IMR-90 (cell line): ENCODE measurements around the gene ELP4. TPM values are rescaled to one million over a fixed set of nuclear protein-coding genes. Genes with fewer than 3 reads are reported as not detected.

ENCODE experiments used
- ATAC-seq: fragments of 200-7000 bp; cut with Tn5 transposase; 2 replicates; pipeline ENCODE4 v1.9.1; 2020; ENCODE audit warnings: low read depth, mild to moderate bottlenecking, moderate library complexity
- BruUV-seq: library from RNA; stranded (reverse); fragments of 400-500 nt; replicated peaks from 2 replicates; lab custom pipeline; 2021; lab: Mats Ljungman, UMichigan
- CTCF ChIA-PET: fragments of 300-600 bp; formaldehyde crosslinking; extraction: SDS; loops from one replicate; lab custom pipeline; 2021; ENCODE audit warnings: antibody characterized with exemption; lab: Yijun Ruan, JAX
- POLR2A ChIA-PET: fragments of 300-600 bp; sonication (Branson Sonifier 250); formaldehyde crosslinking; loops from one replicate; lab custom pipeline; 2022; ENCODE audit warnings: antibody characterized with exemption; ENCODE audit not compliant: unreplicated experiment; lab: Charles Lee
- DNase-seq: peaks from one replicate; pipeline ENCODE4 v3.0.0; 2013
- H2AFZ ChIP-seq: replicated peaks from 2 replicates; pipeline ENCODE3; 2013; ENCODE audit warnings: low read length, mild to moderate bottlenecking; ENCODE audit not compliant: poor library complexity
- H2AK5ac ChIP-seq: 2 replicates; pipeline ENCODE4 v1.6.1; 2013; ENCODE audit warnings: low read depth, low read length, inconsistent platforms
- H2AK9ac ChIP-seq: replicated peaks from 2 replicates; pipeline ENCODE3; 2013; ENCODE audit warnings: mild to moderate bottlenecking, low read depth, low read length, moderate library complexity; ENCODE audit not compliant: poor library complexity
- H2BK120ac ChIP-seq: 2 replicates; pipeline ENCODE4 v1.6.1; 2013; ENCODE audit warnings: low read depth, low read length, inconsistent platforms
- H2BK15ac ChIP-seq: 3 replicates; pipeline ENCODE4 v1.6.1; 2013; ENCODE audit warnings: low read depth, low read length, inconsistent platforms
- H2BK20ac ChIP-seq: 2 replicates; pipeline ENCODE4 v1.6.1; 2013; ENCODE audit warnings: low read depth, mild to moderate bottlenecking, inconsistent platforms, low read length, moderate library complexity
- H2BK5ac ChIP-seq: 2 replicates; pipeline ENCODE4 v1.6.1; 2013; ENCODE audit warnings: mild to moderate bottlenecking, low read depth, low read length, inconsistent platforms; ENCODE audit not compliant: poor library complexity, severe bottlenecking
- H3K14ac ChIP-seq: replicated peaks from 2 replicates; pipeline ENCODE4 v1.6.1; 2013; ENCODE audit warnings: low read depth, low read length, inconsistent platforms
- H3K18ac ChIP-seq: 2 replicates; pipeline ENCODE4 v1.6.1; 2013; ENCODE audit warnings: low read depth, low read length, control low read depth
- H3K23ac ChIP-seq: 2 replicates; pipeline ENCODE4 v1.6.1; 2013; ENCODE audit warnings: low read depth, low read length, inconsistent platforms
- H3K27ac ChIP-seq: 2 replicates; pipeline ENCODE4 v1.5.1; 2013; ENCODE audit warnings: mild to moderate bottlenecking, control low read depth, low read length; ENCODE audit not compliant: insufficient read depth
- H3K27me3 ChIP-seq: 2 replicates; pipeline ENCODE4 v1.6.1; 2013; ENCODE audit warnings: low read length; ENCODE audit not compliant: control insufficient read depth, insufficient read depth
- H3K36me3 ChIP-seq: 2 replicates; pipeline ENCODE4 v1.6.1; 2013; ENCODE audit warnings: low read length, mixed read lengths; ENCODE audit not compliant: control insufficient read depth, insufficient read depth
- H3K4ac ChIP-seq: 2 replicates; pipeline ENCODE4 v1.6.1; 2013; ENCODE audit warnings: low read depth, low read length, inconsistent platforms
- H3K4me1 ChIP-seq: 2 replicates; pipeline ENCODE4 v1.6.1; 2013; ENCODE audit warnings: low read length, mixed read lengths; ENCODE audit not compliant: control insufficient read depth, insufficient read depth
- H3K4me2 ChIP-seq: 2 replicates; pipeline ENCODE4 v1.6.1; 2013; ENCODE audit warnings: low read depth, mild to moderate bottlenecking, control low read depth, low read length, moderate library complexity
- H3K4me3 ChIP-seq: 2 replicates; pipeline ENCODE4 v1.5.1; 2013; ENCODE audit warnings: low read depth, mild to moderate bottlenecking, control low read depth, low read length, moderate library complexity; ENCODE audit not compliant: insufficient read depth
- H3K56ac ChIP-seq: 2 replicates; pipeline ENCODE4 v1.6.1; 2013; ENCODE audit warnings: low read length, inconsistent platforms; ENCODE audit not compliant: insufficient read depth; ENCODE audit errors: extremely low read depth
- H3K79me1 ChIP-seq, 2 experiments: 2 replicates each; pipeline ENCODE4 v1.6.1; 2013; ENCODE audit warnings: low read length in 2 of 2, inconsistent platforms in 1 of 2, low read depth in 1 of 2
- H3K9ac ChIP-seq: 2 replicates; pipeline ENCODE4 v1.6.1; 2013; ENCODE audit warnings: low read depth, low read length, control low read depth
- H3K9me1 ChIP-seq: 2 replicates; pipeline ENCODE4 v1.6.1; 2013; ENCODE audit warnings: low read length, inconsistent platforms; ENCODE audit not compliant: insufficient read depth
- H3K9me3 ChIP-seq: 2 replicates; pipeline ENCODE4 v1.6.1; 2013; ENCODE audit warnings: low read length; ENCODE audit not compliant: control insufficient read depth, insufficient read depth
- H4K20me1 ChIP-seq: 2 replicates; pipeline ENCODE4 v1.6.1; 2013; ENCODE audit warnings: low read length, inconsistent platforms; ENCODE audit not compliant: insufficient read depth
- H4K5ac ChIP-seq: 2 replicates; pipeline ENCODE4 v1.6.1; 2013; ENCODE audit warnings: mild to moderate bottlenecking, low read depth, low read length, control low read depth
- H4K8ac ChIP-seq, 2 experiments: 2 replicates each; pipeline ENCODE4 v1.6.1; 2013; ENCODE audit warnings: low read depth in 2 of 2, low read length in 2 of 2, control low read depth in 1 of 2, inconsistent platforms in 1 of 2
- H4K91ac ChIP-seq: 2 replicates; pipeline ENCODE4 v1.6.1; 2013; ENCODE audit warnings: low read depth, low read length, inconsistent platforms; ENCODE audit not compliant: insufficient read depth
- BHLHE40 ChIP-seq: fragments of 150-350 bp; IDR thresholded peaks from 2 replicates; pipeline ENCODE4 v1.6.1; 2016; ENCODE audit warnings: mild to moderate bottlenecking, low read depth, low read length
- CEBPB ChIP-seq: IDR thresholded peaks from 2 replicates; pipeline ENCODE4 v1.6.1; 2012; ENCODE audit warnings: low read depth, low read length, improper control_type of control experiment
- CTCF ChIP-seq: conservative IDR thresholded peaks from 2 replicates; pipeline ENCODE4 v1.5.1; 2012; ENCODE audit warnings: mild to moderate bottlenecking, low read depth, low read length, improper control_type of control experiment
- FOS ChIP-seq: fragments of 150-350 bp; IDR thresholded peaks from 2 replicates; pipeline ENCODE4 v1.6.1; 2016; ENCODE audit warnings: low read depth, low read length
- MAZ ChIP-seq: IDR thresholded peaks from 2 replicates; pipeline ENCODE4 v1.6.1; 2012; ENCODE audit warnings: low read depth, mild to moderate bottlenecking, low read length, improper control_type of control experiment, moderate library complexity, borderline replicate concordance
- NFE2L2 ChIP-seq: fragments of 150-350 bp; IDR thresholded peaks from 2 replicates; pipeline ENCODE4 v1.6.1; 2016; ENCODE audit warnings: low read depth, mild to moderate bottlenecking, low read length
- POLR2A ChIP-seq: IDR thresholded peaks from 2 replicates; pipeline ENCODE4 v1.6.1; 2012; ENCODE audit warnings: mild to moderate bottlenecking, low read depth, low read length
- RAD21 ChIP-seq: IDR thresholded peaks from 2 replicates; pipeline ENCODE4 v1.6.1; 2012; ENCODE audit warnings: low read length, improper control_type of control experiment
- RCOR1 ChIP-seq: IDR thresholded peaks from 2 replicates; pipeline ENCODE4 v1.6.1; 2012; ENCODE audit warnings: mild to moderate bottlenecking, low read length, improper control_type of control experiment; ENCODE audit not compliant: insufficient replicate concordance
- RFX5 ChIP-seq: IDR thresholded peaks from 2 replicates; pipeline ENCODE4 v1.8.0; 2012; ENCODE audit warnings: low read depth, mild to moderate bottlenecking, low read length, moderate library complexity
- SMC3 ChIP-seq: fragments of 150-350 bp; IDR thresholded peaks from 2 replicates; pipeline ENCODE4 v1.6.1; 2016; ENCODE audit warnings: low read depth, mild to moderate bottlenecking, antibody characterized with exemption, low read length, moderate library complexity
- WGBS, 2 experiments: methylation state at CpG; one replicate each; pipeline versions ENCODE4 v1.1.5 to v1.1.7; 2013; ENCODE audit warnings: missing lambda C conversion rate in 2 of 2; ENCODE audit not compliant: insufficient read length in 1 of 2; ENCODE audit errors: extremely low coverage in 2 of 2; 5-methylcytosine and 5-hydroxymethylcytosine counted together
- dilution Hi-C: fragments of 300-500 bp; cut with HindIII; formaldehyde crosslinking; loops from one replicate; pipeline ENCODE4 v1.14.3; 2018; ENCODE audit warnings: low sequenced_read_pairs; ENCODE audit not compliant: unreplicated experiment
- in situ Hi-C: fragments of 300-500 bp; cut with MboI; formaldehyde crosslinking; loops from 3 replicates; pipeline ENCODE4 v1.14.3; 2019; ENCODE audit warnings: low sequenced_read_pairs, inconsistent platforms, mixed read lengths
- intact Hi-C: fragments of 100-400 bp; cut with micrococcal nuclease; formaldehyde crosslinking; loops from 2 replicates; pipeline ENCODE4 v1.10.0; 2022
- polyA plus RNA-seq, 3 experiments: library from polyadenylated mRNA; depleted of rRNA; stranded (reverse); fragments of >200 nt; gene quantifications; 2 replicates each; pipeline ENCODE4 v1.2.3, GENCODE V29; 2012; ENCODE audit warnings: low replicate concordance in 1 of 3
- total RNA-seq: library from RNA; depleted of rRNA; stranded (reverse); fragments of >200 nt; gene quantifications from 2 replicates; pipeline ENCODE4 v1.2.3, GENCODE V29; 2012
- TF ChIP-seq, protein P1 (sequence below): fragments of 150-350 bp; IDR thresholded peaks from 2 replicates; pipeline ENCODE4 v1.6.1; 2016; ENCODE audit warnings: low read depth, mild to moderate bottlenecking, low read length, moderate library complexity, borderline replicate concordance

Gene ELP4
- total and polyA plus RNA-seq, 2 of the 4 experiments (the other 2 are of a cell fraction) = 8.4 to 20.4 TPM

DNA sequence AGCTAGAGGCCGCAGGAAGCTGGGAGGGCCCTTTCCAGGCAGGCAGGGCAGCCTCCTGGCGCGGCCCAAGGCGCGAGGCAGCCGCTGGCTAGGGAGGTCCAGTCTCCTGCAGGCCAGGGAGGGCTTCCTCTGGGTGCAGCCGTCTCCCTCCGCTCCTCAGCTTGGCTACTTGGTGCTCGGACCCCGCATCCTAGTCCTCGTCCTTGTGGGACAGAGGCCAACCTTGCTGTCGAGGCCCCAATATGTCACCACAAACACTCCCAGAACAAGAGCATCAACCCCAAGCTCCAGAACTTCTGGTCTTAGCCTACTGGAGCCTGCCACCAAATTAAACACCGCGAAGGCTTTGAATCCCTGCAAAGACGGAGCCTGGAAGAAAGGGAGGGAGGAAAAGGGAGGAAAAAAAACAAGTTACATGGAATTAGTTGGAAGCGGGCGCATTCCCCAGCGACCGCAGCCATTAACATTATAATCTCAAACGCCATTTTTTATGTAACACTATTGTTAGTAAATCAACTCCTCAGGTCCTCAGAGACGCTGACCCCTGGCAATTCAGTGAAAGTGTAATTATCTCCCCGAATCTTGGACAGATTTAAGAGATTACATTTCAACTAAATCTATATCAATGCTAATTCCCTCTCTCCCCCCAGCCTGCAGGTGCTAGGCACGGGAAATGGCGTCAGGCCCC is 314.2 kb downstream of the ELP4 start:
- Histone ChIP-seq H3K18ac (no peak overlapping the region), H3K4ac (no peak overlapping the region), H3K9me1 (no peaks in the 10 kb centered on the region; the same call in 1 of the 2 replicates), H3K14ac (no peak overlapping the region), H2BK15ac (no peak overlapping the region), H4K91ac (no peak overlapping the region), H2BK20ac (no peak overlapping the region), H3K4me2 (no peak overlapping the region), H2BK120ac (no peak overlapping the region), H4K5ac (no peak overlapping the region), H2AK9ac (no peak overlapping the region), H2AFZ (no peak overlapping the region), H3K56ac (no peak overlapping the region), H3K9ac (no peak overlapping the region), H2AK5ac (no peak overlapping the region), H4K8ac (no peak overlapping the region), H3K27me3 (peaks cover 91% of the 10 kb centered on the region), H2BK5ac (no peak overlapping the region), H3K79me1 (no peaks in the 10 kb centered on the region), H3K27ac (no peak overlapping the region), H3K4me1 (peaks cover 8% of the 10 kb centered on the region), H4K20me1 (no peaks in the 10 kb centered on the region), H3K36me3 (no peaks in the 10 kb centered on the region), H3K9me3 (peaks cover 26% of the 10 kb centered on the region), H3K23ac (no peak overlapping the region), H3K4me3 (no peak overlapping the region)
- CTCF ChIA-PET = no interaction called here
- intact Hi-C loops (no loop called here), in situ Hi-C loops (no loop called here), dilution Hi-C loops (no loop called here)
- no peak for TF ChIP-seq NFE2L2
- TF ChIP-seq RAD21 = no peak
- TF ChIP-seq RFX5 = no peak
- no peak for TF ChIP-seq FOS
- TF ChIP-seq MAZ = no peak
- no peak for TF ChIP-seq CTCF
- TF ChIP-seq, protein P1, sequence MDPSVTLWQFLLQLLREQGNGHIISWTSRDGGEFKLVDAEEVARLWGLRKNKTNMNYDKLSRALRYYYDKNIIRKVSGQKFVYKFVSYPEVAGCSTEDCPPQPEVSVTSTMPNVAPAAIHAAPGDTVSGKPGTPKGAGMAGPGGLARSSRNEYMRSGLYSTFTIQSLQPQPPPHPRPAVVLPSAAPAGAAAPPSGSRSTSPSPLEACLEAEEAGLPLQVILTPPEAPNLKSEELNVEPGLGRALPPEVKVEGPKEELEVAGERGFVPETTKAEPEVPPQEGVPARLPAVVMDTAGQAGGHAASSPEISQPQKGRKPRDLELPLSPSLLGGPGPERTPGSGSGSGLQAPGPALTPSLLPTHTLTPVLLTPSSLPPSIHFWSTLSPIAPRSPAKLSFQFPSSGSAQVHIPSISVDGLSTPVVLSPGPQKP = no peak
- no peak for TF ChIP-seq BHLHE40
- TF ChIP-seq SMC3 = no peak
- no peak for TF ChIP-seq CEBPB
- TF ChIP-seq POLR2A = no peak
- no peak for TF ChIP-seq RCOR1
- 28% methylated on average over 8 of the region's 24 CpGs; no CpG with 5 or more reads in 1 of the 2 experiments for WGBS, 2 experiments
- DNase-seq = no peak
- ATAC-seq = no peak
- POLR2A ChIA-PET = interaction anchor here (0.6 kb wide), 1 partner anchor 316 kb away, joined by 4 read pairs; no protein-coding TSS in a partner anchor
- no TSS peak for BruUV-seq
